IMR-90 (cell line): Measurements from ENCODE around the gene TMEM140. TPM values are rescaled to one million over a fixed set of nuclear protein-coding genes. Genes with fewer than 3 reads are reported as not detected.

ENCODE experiments used
- ATAC-seq: fragments of 200-7000 bp; cut with Tn5 transposase; 2 replicates; pipeline ENCODE4 v1.9.1; 2020; ENCODE audit warnings: low read depth, mild to moderate bottlenecking, moderate library complexity
- BruUV-seq: library from RNA; stranded (reverse); fragments of 400-500 nt; replicated peaks from 2 replicates; lab custom pipeline; 2021; lab: Mats Ljungman, UMichigan
- CTCF ChIA-PET: fragments of 300-600 bp; formaldehyde crosslinking; extraction: SDS; loops from one replicate; lab custom pipeline; 2021; ENCODE audit warnings: antibody characterized with exemption; lab: Yijun Ruan, JAX
- POLR2A ChIA-PET: fragments of 300-600 bp; sonication (Branson Sonifier 250); formaldehyde crosslinking; loops from one replicate; lab custom pipeline; 2022; ENCODE audit warnings: antibody characterized with exemption; ENCODE audit not compliant: unreplicated experiment; lab: Charles Lee
- DNase-seq: peaks from one replicate; pipeline ENCODE4 v3.0.0; 2013
- H2AFZ ChIP-seq: replicated peaks from 2 replicates; pipeline ENCODE3; 2013; ENCODE audit warnings: low read length, mild to moderate bottlenecking; ENCODE audit not compliant: poor library complexity
- H2AK5ac ChIP-seq: 2 replicates; pipeline ENCODE4 v1.6.1; 2013; ENCODE audit warnings: low read depth, low read length, inconsistent platforms
- H2AK9ac ChIP-seq: replicated peaks from 2 replicates; pipeline ENCODE3; 2013; ENCODE audit warnings: mild to moderate bottlenecking, low read depth, low read length, moderate library complexity; ENCODE audit not compliant: poor library complexity
- H2BK120ac ChIP-seq: 2 replicates; pipeline ENCODE4 v1.6.1; 2013; ENCODE audit warnings: low read depth, low read length, inconsistent platforms
- H2BK15ac ChIP-seq: 3 replicates; pipeline ENCODE4 v1.6.1; 2013; ENCODE audit warnings: low read depth, low read length, inconsistent platforms
- H2BK20ac ChIP-seq: 2 replicates; pipeline ENCODE4 v1.6.1; 2013; ENCODE audit warnings: low read depth, mild to moderate bottlenecking, inconsistent platforms, low read length, moderate library complexity
- H2BK5ac ChIP-seq: 2 replicates; pipeline ENCODE4 v1.6.1; 2013; ENCODE audit warnings: mild to moderate bottlenecking, low read depth, low read length, inconsistent platforms; ENCODE audit not compliant: poor library complexity, severe bottlenecking
- H3K14ac ChIP-seq: replicated peaks from 2 replicates; pipeline ENCODE4 v1.6.1; 2013; ENCODE audit warnings: low read depth, low read length, inconsistent platforms
- H3K18ac ChIP-seq: 2 replicates; pipeline ENCODE4 v1.6.1; 2013; ENCODE audit warnings: low read depth, low read length, control low read depth
- H3K23ac ChIP-seq: 2 replicates; pipeline ENCODE4 v1.6.1; 2013; ENCODE audit warnings: low read depth, low read length, inconsistent platforms
- H3K27ac ChIP-seq: 2 replicates; pipeline ENCODE4 v1.5.1; 2013; ENCODE audit warnings: mild to moderate bottlenecking, control low read depth, low read length; ENCODE audit not compliant: insufficient read depth
- H3K27me3 ChIP-seq: 2 replicates; pipeline ENCODE4 v1.6.1; 2013; ENCODE audit warnings: low read length; ENCODE audit not compliant: control insufficient read depth, insufficient read depth
- H3K36me3 ChIP-seq: 2 replicates; pipeline ENCODE4 v1.6.1; 2013; ENCODE audit warnings: low read length, mixed read lengths; ENCODE audit not compliant: control insufficient read depth, insufficient read depth
- H3K4ac ChIP-seq: 2 replicates; pipeline ENCODE4 v1.6.1; 2013; ENCODE audit warnings: low read depth, low read length, inconsistent platforms
- H3K4me1 ChIP-seq: 2 replicates; pipeline ENCODE4 v1.6.1; 2013; ENCODE audit warnings: low read length, mixed read lengths; ENCODE audit not compliant: control insufficient read depth, insufficient read depth
- H3K4me2 ChIP-seq: 2 replicates; pipeline ENCODE4 v1.6.1; 2013; ENCODE audit warnings: low read depth, mild to moderate bottlenecking, control low read depth, low read length, moderate library complexity
- H3K4me3 ChIP-seq: 2 replicates; pipeline ENCODE4 v1.5.1; 2013; ENCODE audit warnings: low read depth, mild to moderate bottlenecking, control low read depth, low read length, moderate library complexity; ENCODE audit not compliant: insufficient read depth
- H3K56ac ChIP-seq: 2 replicates; pipeline ENCODE4 v1.6.1; 2013; ENCODE audit warnings: low read length, inconsistent platforms; ENCODE audit not compliant: insufficient read depth; ENCODE audit errors: extremely low read depth
- H3K79me1 ChIP-seq, 2 experiments: 2 replicates each; pipeline ENCODE4 v1.6.1; 2013; ENCODE audit warnings: low read length in 2 of 2, inconsistent platforms in 1 of 2, low read depth in 1 of 2
- H3K9ac ChIP-seq: 2 replicates; pipeline ENCODE4 v1.6.1; 2013; ENCODE audit warnings: low read depth, low read length, control low read depth
- H3K9me1 ChIP-seq: 2 replicates; pipeline ENCODE4 v1.6.1; 2013; ENCODE audit warnings: low read length, inconsistent platforms; ENCODE audit not compliant: insufficient read depth
- H3K9me3 ChIP-seq: 2 replicates; pipeline ENCODE4 v1.6.1; 2013; ENCODE audit warnings: low read length; ENCODE audit not compliant: control insufficient read depth, insufficient read depth
- H4K20me1 ChIP-seq: 2 replicates; pipeline ENCODE4 v1.6.1; 2013; ENCODE audit warnings: low read length, inconsistent platforms; ENCODE audit not compliant: insufficient read depth
- H4K5ac ChIP-seq: 2 replicates; pipeline ENCODE4 v1.6.1; 2013; ENCODE audit warnings: mild to moderate bottlenecking, low read depth, low read length, control low read depth
- H4K8ac ChIP-seq, 2 experiments: 2 replicates each; pipeline ENCODE4 v1.6.1; 2013; ENCODE audit warnings: low read depth in 2 of 2, low read length in 2 of 2, control low read depth in 1 of 2, inconsistent platforms in 1 of 2
- H4K91ac ChIP-seq: 2 replicates; pipeline ENCODE4 v1.6.1; 2013; ENCODE audit warnings: low read depth, low read length, inconsistent platforms; ENCODE audit not compliant: insufficient read depth
- FOS ChIP-seq: fragments of 150-350 bp; IDR thresholded peaks from 2 replicates; pipeline ENCODE4 v1.6.1; 2016; ENCODE audit warnings: low read depth, low read length
- RAD21 ChIP-seq: IDR thresholded peaks from 2 replicates; pipeline ENCODE4 v1.6.1; 2012; ENCODE audit warnings: low read length, improper control_type of control experiment
- WGBS, 2 experiments: methylation state at CpG; one replicate each; pipeline versions ENCODE4 v1.1.5 to v1.1.7; 2013; ENCODE audit warnings: missing lambda C conversion rate in 2 of 2; ENCODE audit not compliant: insufficient read length in 1 of 2; ENCODE audit errors: extremely low coverage in 2 of 2; 5-methylcytosine and 5-hydroxymethylcytosine counted together
- dilution Hi-C: fragments of 300-500 bp; cut with HindIII; formaldehyde crosslinking; loops from one replicate; pipeline ENCODE4 v1.14.3; 2018; ENCODE audit warnings: low sequenced_read_pairs; ENCODE audit not compliant: unreplicated experiment
- in situ Hi-C: fragments of 300-500 bp; cut with MboI; formaldehyde crosslinking; loops from 3 replicates; pipeline ENCODE4 v1.14.3; 2019; ENCODE audit warnings: low sequenced_read_pairs, inconsistent platforms, mixed read lengths
- intact Hi-C: fragments of 100-400 bp; cut with micrococcal nuclease; formaldehyde crosslinking; loops from 2 replicates; pipeline ENCODE4 v1.10.0; 2022
- polyA plus RNA-seq, 3 experiments: library from polyadenylated mRNA; depleted of rRNA; stranded (reverse); fragments of >200 nt; gene quantifications; 2 replicates each; pipeline ENCODE4 v1.2.3, GENCODE V29; 2012; ENCODE audit warnings: low replicate concordance in 1 of 3
- total RNA-seq: library from RNA; depleted of rRNA; stranded (reverse); fragments of >200 nt; gene quantifications from 2 replicates; pipeline ENCODE4 v1.2.3, GENCODE V29; 2012

The TMEM140 gene
- total and polyA plus RNA-seq, 2 of the 4 experiments (the other 2 are of a cell fraction), result 0.24 to 0.72 TPM

- no peak overlapping the region for H3K56ac ChIP-seq
- H4K91ac ChIP-seq, result no peak overlapping the region
- H3K4ac ChIP-seq, result no peak overlapping the region
- H3K14ac ChIP-seq, result no peak overlapping the region
- H3K27ac ChIP-seq, result no peak overlapping the region
- H2BK120ac ChIP-seq, result no peak overlapping the region
- H3K36me3 ChIP-seq, result peaks cover 42% of the 10 kb centered on the region
- H2BK5ac ChIP-seq, result no peak overlapping the region
- no TSS peak for BruUV-seq
- intact Hi-C loops, result no loop called here
- no peak overlapping the region for H3K18ac ChIP-seq
- H3K4me1 ChIP-seq, result peaks cover 20% of the 10 kb centered on the region
- dilution Hi-C loops, result no loop called here
- no peaks in the 10 kb centered on the region for H3K27me3 ChIP-seq
- no peak overlapping the region for H2AK9ac ChIP-seq
- ATAC-seq (no peak), DNase-seq (no peak)
- no peak overlapping the region for H4K5ac ChIP-seq
- no peak overlapping the region for H2BK15ac ChIP-seq
- H3K4me3 ChIP-seq, result no peak overlapping the region
- ChIA-PET POLR2A (no interaction called here), CTCF (interaction anchor here (1.0 kb wide), 1 partner anchor 179 kb away, joined by 3 read pairs; the partner anchor contains the start of gene AGBL3)
- 84% methylated on average over 10 of the region's 18 CpGs; no CpG with 5 or more reads in 1 of the 2 experiments for WGBS, 2 experiments
- 0 out of 2 replicates have a peak, but pooled peaks cover 4% of the 10 kb centered on the region for H4K20me1 ChIP-seq
- no peak overlapping the region for H2BK20ac ChIP-seq
- no peak overlapping the region for H2AK5ac ChIP-seq
- no peak overlapping the region for H3K4me2 ChIP-seq
- peaks cover 25 to 56% of the 10 kb centered on the region in 2 experiments for H3K79me1 ChIP-seq
- in situ Hi-C loops, result loop anchor here (10.0 kb wide), 2 partner anchors 180 to 480 kb away; partner anchors contain the start of gene AGBL3
- no peak overlapping the region for H3K23ac ChIP-seq
- no peak overlapping the region for H2AFZ ChIP-seq
- H4K8ac ChIP-seq, result no peak overlapping the region
- H3K9me3 ChIP-seq, result no peaks in the 10 kb centered on the region
- H3K9me1 ChIP-seq, result peaks cover 24% of the 10 kb centered on the region
- H3K9ac ChIP-seq, result no peak overlapping the region
- TF ChIP-seq FOS, result no peak
- TF ChIP-seq RAD21, result no peak
These were observed 16.6 kb downstream of the TMEM140 start for GRCh38 chr7:135164357-135165061.
